8988T (cell line): ENCODE measurements around the gene NCDN.

Experiments
- DNase-seq: peaks from one replicate; pipeline ENCODE4 v3.0.0; 2011

NCDN gene

DNA sequence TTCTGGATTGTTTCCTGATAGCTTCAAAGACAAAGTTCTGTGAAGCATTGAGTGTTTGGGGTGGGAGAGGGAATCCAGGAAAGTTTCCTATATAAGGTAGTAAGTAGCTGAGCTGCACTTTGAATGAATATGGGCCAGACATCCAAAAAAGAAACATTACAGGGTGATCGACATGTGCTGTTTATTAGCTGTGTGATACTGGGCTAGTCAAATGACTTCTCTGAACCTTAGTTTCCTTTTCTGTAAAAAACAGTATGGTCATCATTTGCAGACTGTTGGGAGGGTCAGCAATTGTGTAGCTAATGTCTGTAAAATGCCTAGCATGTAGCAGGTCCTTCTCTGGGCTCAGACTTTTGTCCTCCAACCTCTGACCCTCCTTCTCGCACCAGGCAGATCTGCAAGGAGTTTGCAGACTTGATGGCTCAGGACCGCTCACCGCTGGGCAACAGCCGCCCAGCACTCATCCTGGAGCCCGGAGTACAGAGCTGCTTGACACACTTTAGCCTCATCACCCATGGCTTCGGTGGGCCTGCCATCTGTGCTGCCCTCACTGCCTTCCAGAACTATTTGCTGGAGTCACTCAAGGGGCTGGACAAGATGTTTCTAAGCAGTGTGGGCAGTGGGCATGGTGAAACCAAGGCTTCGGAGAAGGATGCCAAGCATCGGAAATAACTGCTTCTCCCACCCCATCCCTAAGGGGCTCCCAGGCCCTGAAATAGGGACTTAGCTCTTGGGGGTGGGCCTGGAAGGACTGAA lies 36.6 kb downstream of the NCDN start:
- no peak for DNase-seq

DNA sequence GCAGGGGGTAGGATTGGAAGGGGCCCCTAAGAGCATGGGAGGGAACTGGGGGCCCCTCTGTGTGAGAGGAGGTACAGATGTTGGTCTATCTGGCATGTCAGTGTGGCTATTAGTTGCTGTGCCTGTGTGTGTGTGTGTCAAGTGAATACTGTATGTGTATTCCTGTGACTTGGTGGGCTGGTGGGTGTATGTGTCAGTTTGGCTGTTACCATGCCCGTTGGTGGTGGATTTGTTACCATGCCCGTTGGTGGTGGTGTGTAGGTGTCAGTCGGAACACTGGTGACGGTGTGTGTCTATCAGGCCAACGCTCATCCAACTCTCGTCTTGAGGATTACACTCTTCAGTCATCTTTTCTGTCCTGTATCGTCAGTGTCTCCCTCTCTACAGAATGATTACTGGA lies 38.1 kb downstream of the NCDN start:
- DNase-seq = no peak

- DNase-seq = no peak
Observed at GRCh38 chr1:35597870-35598269, 40.3 kb downstream of the NCDN start.

DNA sequence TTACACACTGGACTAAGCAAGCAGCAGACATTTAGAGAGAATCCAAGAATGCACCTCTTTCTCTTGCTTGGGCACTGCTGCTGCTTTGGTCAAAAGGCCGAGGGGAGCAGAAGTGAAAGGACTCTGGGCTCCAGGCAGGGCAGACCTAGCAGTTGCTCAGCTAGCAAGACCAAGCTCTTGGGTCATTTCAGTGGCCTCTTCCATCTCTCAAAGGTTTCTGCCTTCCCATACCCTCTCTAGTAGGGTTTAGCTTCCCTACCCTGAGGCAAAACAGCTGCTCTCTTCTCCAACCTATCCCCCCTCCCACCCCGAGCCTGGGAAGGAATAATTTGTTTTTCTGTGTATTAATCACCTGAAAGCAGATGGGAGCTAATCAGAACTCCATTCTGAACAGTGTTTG lies 41.3 kb downstream of the NCDN start:
- no peak for DNase-seq

GRCh38 chr1:35599411-35599810 lies 41.8 kb downstream of the NCDN start:
- no peak for DNase-seq

DNA sequence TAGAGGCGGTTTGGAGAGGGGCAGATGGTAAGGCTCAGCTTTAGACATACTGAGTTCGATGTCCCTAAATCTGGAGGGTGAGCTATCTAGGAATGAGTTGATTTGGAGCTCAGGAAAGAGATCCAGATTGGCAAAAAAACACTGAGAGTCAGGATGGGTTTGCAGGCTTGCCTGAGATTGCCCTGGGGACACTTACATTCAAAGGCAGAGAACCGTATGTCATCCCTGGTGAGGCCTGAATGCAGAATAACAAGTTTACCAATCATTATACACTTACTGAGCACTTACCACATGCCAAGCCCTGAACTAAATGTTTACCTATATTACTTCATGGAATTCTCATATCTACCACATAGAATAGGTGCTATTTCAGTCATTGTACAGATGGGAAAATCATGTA lies 43.0 kb downstream of the NCDN start:
- no peak for DNase-seq

- DNase-seq = no peak
Observed at GRCh38 chr1:35603468-35603867, 45.9 kb downstream of the NCDN start.

DNA sequence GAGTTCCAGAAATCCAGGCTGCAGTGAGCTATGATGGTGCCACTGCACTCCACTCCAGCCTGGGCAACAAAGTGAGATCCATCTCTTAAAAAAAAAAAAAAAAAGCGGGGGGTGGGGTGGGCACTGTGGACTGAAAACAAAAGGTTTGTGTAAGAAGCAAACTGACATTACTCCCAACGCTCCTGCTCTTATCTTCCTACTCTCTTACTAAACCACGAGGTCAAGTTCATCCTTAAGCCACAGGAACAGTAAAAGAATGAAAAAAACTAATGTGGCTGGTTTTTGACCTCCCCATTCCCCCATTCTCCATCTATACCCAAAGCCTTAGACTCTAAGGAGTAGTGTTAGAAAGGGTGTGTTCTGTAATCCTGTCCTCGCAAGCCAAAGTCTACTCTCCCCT lies 46.3 kb downstream of the NCDN start:
- DNase-seq = no peak

- DNase-seq = no peak
Observed at GRCh38 chr1:35605071-35605866, 47.7 kb downstream of the NCDN start.

GRCh38 chr1:35605867-35606182 lies 48.2 kb downstream of the NCDN start:
- DNase-seq = no peak

DNA sequence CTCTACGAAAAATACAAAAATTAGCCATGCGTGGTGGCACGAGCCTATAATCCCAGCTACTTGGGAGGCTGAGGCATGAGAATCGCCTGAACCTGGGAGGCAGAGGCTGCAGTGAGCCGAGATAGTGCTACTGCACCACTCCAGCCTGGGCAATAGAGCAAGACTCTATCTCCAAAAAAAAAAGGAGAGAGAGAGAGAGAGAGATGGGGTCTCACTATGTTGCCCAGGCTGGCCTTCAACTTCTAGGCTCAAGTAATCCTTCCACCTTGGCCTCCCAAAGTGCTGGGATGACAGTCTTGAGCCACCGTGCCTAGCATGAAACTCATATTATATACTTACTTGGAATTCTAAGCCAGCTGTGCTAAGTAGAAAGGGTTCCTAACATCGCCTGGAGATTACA lies 54.1 kb downstream of the NCDN start:
- DNase-seq = no peak

- DNase-seq = no peak
Observed at GRCh38 chr1:35615440-35615839, 57.8 kb downstream of the NCDN start.
